ENCODE data around the gene KAZN. TPM values are rescaled to one million over a fixed set of nuclear protein-coding genes. Genes with fewer than 3 reads are reported as not detected.

Gene KAZN
- total RNA-seq, 1 donor from 2014 or later: 2.8 TPM

DNA sequence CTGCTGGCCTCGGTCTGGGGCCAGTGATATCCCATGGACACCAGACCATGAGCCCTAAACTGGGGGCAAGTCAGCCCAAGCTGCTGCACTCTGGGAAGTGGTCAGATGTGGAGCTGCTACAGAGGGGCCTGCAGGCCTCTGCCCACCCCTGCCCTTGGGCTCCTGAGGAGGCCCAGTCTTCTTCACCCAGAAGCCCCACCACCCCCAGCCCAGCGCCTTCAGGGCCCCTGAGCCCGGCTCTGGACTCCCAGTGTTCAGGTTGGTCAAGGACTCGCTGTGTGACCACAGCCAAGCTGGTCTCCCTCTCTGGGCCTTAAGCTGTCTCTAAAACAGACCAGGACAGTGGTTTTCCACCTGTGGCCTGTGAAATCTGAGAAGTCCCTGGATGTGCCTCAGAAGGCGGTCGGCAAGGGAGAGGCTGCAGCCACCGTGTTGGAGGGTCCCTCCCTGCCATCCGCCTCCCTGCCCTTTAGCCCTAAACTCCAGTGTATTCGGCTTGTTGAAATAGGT is 475.4 kb downstream of the KAZN start:
- TF ChIP-seq, protein P1, sequence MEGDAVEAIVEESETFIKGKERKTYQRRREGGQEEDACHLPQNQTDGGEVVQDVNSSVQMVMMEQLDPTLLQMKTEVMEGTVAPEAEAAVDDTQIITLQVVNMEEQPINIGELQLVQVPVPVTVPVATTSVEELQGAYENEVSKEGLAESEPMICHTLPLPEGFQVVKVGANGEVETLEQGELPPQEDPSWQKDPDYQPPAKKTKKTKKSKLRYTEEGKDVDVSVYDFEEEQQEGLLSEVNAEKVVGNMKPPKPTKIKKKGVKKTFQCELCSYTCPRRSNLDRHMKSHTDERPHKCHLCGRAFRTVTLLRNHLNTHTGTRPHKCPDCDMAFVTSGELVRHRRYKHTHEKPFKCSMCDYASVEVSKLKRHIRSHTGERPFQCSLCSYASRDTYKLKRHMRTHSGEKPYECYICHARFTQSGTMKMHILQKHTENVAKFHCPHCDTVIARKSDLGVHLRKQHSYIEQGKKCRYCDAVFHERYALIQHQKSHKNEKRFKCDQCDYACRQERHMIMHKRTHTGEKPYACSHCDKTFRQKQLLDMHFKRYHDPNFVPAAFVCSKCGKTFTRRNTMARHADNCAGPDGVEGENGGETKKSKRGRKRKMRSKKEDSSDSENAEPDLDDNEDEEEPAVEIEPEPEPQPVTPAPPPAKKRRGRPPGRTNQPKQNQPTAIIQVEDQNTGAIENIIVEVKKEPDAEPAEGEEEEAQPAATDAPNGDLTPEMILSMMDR (IDR thresholded peaks at IDR 0.05; ENCODE audit: insufficient read depth, low read length, poor library complexity, severe bottlenecking): no peak
- Histone ChIP-seq H3K36me3 (ENCODE audit: control insufficient read depth, insufficient read depth, low read length) (no peaks in the 10 kb centered on the region), H3K4me3 (ENCODE audit: low read depth, low read length) (no peak overlapping the region), H3K27me3 (ENCODE audit: control insufficient read depth, insufficient read depth, low read length) (no peaks in the 10 kb centered on the region)
- no peak for DNase-seq (ENCODE audit: low read depth)

DNA sequence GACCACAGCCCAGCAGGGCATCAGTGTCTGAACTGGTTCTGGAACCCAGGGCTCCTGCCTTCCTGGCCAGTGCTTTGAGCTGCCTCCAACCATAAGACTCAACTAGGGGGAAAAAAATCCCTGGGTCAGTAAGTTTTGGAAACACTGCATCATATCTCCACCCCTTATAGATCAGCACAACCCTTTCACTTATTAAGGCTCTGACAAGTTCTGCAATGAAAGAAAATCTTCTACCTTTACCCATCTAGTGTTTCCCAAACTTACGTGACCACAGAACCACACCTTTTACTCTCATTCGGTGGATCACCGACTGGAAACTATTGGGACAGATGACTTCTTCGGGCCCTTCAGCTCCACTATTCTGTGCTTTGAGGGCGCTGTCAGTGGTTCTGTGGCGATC is 476.7 kb downstream of the KAZN start:
- Histone ChIP-seq H3K36me3 (ENCODE audit: control insufficient read depth, insufficient read depth, low read length) (no peaks in the 10 kb centered on the region), H3K27me3 (ENCODE audit: control insufficient read depth, insufficient read depth, low read length) (no peaks in the 10 kb centered on the region), H3K4me3 (ENCODE audit: low read depth, low read length) (no peak overlapping the region)
- DNase-seq (ENCODE audit: low read depth): no peak
- TF ChIP-seq, protein P1 (IDR thresholded peaks at IDR 0.05; ENCODE audit: insufficient read depth, low read length, poor library complexity, severe bottlenecking): no peak

DNA sequence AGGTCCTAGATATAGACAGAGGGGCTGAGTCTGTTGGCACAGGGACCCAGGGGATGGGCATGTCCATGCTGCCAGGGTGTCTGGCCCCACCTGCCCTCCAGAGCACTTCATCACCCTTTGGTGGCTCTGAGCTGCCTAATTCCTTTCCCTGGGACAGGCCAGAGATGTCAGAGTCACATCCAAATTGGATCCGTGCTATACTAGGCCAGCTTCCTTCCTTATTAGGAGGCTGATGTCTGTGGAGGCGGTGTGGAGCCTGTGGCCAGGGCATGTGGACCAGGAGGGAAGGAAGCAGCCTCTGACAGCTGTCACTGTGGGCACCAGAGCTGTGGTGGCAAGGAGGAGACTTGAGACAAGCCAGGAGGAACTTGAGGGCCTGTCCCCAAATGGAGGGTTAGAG is 477.3 kb downstream of the KAZN start:
- Histone ChIP-seq H3K36me3 (ENCODE audit: control insufficient read depth, insufficient read depth, low read length) (no peaks in the 10 kb centered on the region), H3K4me3 (ENCODE audit: low read depth, low read length) (no peak overlapping the region), H3K27me3 (ENCODE audit: control insufficient read depth, insufficient read depth, low read length) (no peaks in the 10 kb centered on the region)
- TF ChIP-seq, protein P1 (IDR thresholded peaks at IDR 0.05; ENCODE audit: insufficient read depth, low read length, poor library complexity, severe bottlenecking): no peak
- DNase-seq (ENCODE audit: low read depth): no peak

DNA sequence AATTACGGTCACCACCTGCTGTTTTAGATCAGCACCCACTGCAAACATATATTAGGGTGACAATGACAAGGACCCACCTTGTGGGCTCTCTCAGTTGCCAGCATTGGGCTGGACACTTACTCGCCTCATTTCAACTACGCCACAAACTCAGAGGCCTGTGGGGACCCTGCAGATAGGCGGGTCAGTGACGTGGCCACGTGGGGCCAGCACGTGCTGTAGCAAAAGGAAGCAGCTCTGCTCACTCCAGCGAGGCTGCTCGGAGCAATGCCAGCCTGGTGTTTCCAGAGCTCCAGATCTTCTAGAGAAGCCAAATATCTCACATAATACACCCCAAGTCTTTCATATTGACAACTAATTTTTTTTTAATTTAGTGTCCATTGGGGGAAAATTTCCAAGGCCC is 478.3 kb downstream of the KAZN start:
- TF ChIP-seq, protein P1 (IDR thresholded peaks at IDR 0.05; ENCODE audit: insufficient read depth, low read length, poor library complexity, severe bottlenecking): no peak
- no peak overlapping the region for H3K4me3 ChIP-seq (ENCODE audit: low read depth, low read length)
- no peaks in the 10 kb centered on the region for H3K36me3 ChIP-seq (ENCODE audit: control insufficient read depth, insufficient read depth, low read length)
- no peak for DNase-seq (ENCODE audit: low read depth)
- no peaks in the 10 kb centered on the region for H3K27me3 ChIP-seq (ENCODE audit: control insufficient read depth, insufficient read depth, low read length)

DNA sequence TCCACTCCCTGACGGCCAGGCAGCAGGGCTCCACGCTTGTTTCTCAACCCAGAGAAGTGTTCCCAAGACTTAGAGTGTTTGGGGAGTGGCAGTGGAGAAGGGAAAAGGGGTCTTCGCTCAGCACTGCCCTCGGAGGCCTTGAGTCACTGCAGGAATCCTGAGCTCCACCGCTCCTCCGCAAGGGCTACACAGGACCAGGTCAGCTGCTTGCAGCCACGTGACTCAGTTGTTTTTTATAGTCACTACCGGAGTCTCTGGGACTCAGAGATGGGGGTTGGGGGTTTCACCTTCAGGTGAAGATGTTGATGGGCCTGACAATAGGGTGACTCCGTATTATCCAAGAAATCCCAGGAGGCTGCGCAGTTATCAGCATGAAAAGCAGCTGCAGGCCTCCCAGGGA is 478.9 kb downstream of the KAZN start:
- H3K27me3 ChIP-seq (ENCODE audit: control insufficient read depth, insufficient read depth, low read length): no peaks in the 10 kb centered on the region
- H3K36me3 ChIP-seq (ENCODE audit: control insufficient read depth, insufficient read depth, low read length): no peaks in the 10 kb centered on the region
- DNase-seq (ENCODE audit: low read depth): no peak
- no peak overlapping the region for H3K4me3 ChIP-seq (ENCODE audit: low read depth, low read length)
- TF ChIP-seq, protein P1 (IDR thresholded peaks at IDR 0.05; ENCODE audit: insufficient read depth, low read length, poor library complexity, severe bottlenecking): no peak

DNA sequence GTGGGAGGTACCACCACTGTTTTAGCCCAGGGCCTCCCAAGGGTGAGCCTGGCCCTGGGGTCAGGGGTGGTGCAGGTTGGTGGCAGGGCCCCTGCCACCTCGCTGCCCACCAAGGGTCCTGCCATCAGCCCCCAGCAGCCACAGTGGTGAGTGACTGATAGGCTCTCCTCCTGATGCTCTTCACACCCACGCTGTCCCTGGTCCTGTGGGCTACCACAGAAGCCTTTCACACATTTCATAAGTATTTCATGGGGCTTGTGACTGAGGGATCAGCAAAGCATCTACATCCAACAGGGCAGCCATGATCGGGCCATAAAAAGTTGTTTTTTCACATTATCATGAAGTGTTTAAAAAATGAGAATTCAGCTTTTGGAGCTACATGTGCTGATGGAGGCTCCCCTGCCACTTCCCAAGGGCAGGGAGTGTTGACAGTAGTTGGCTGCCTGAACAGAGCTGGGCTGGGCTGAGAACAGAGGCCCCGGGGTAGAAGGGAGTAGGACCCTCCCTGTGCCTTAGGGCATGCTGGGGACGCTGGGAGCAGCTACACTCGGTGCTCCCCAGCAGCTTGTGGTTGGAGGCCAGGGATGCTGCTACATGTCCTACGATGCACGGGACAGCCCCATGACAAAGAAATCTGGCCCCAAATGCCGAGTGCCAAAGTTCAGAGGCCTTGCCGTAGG is 482.0 kb downstream of the KAZN start:
- H3K27me3 ChIP-seq (ENCODE audit: control insufficient read depth, insufficient read depth, low read length): no peaks in the 10 kb centered on the region
- TF ChIP-seq, protein P1 (IDR thresholded peaks at IDR 0.05; ENCODE audit: insufficient read depth, low read length, poor library complexity, severe bottlenecking): no peak
- no peak for DNase-seq (ENCODE audit: low read depth)
- no peaks in the 10 kb centered on the region for H3K36me3 ChIP-seq (ENCODE audit: control insufficient read depth, insufficient read depth, low read length)
- H3K4me3 ChIP-seq (ENCODE audit: low read depth, low read length): no peak overlapping the region

Data from kidney epithelial cell (primary cell).